Testis (tissue), 3 donors: ENCODE results near the gene RPTN. TPM values are rescaled to one million over a fixed set of nuclear protein-coding genes. Genes with fewer than 3 reads are reported as not detected.
"Not testable (repeated sequence)": the region's sequence is repeated elsewhere in the genome, so short reads cannot be mapped to it uniquely, and the experiment has no call there.

Experiments
- DNase-seq: peaks from one replicate; pipeline ENCODE4 v3.0.0-alpha.2; 2019
- H3K27ac ChIP-seq, 2 donors: fragments of 200-600 bp; sonication (generic); one replicate each; pipeline ENCODE4 v1.5.1; 2019
- H3K27me3 ChIP-seq: fragments of 200-600 bp; sonication (generic); one replicate; pipeline ENCODE4 v1.5.1; 2019
- H3K36me3 ChIP-seq: fragments of 200-600 bp; sonication (generic); one replicate; pipeline ENCODE4 v1.5.1; 2017; ENCODE audit warnings: low read depth; ENCODE audit errors: missing control alignments
- H3K4me1 ChIP-seq: fragments of 200-600 bp; sonication (generic); one replicate; pipeline ENCODE4 v1.5.1; 2019
- H3K4me3 ChIP-seq, 2 donors: fragments of 200-600 bp; sonication (generic); one replicate each; pipeline ENCODE4 v1.5.1; 2017 to 2019
- H3K9me3 ChIP-seq: fragments of 200-600 bp; sonication (generic); one replicate; pipeline ENCODE4 v1.5.1; 2017
- POLR2A ChIP-seq: fragments of 450-650 bp; IDR thresholded peaks from one replicate; pipeline ENCODE4 v1.6.1; 2017; ENCODE audit warnings: antibody characterized with exemption, mild to moderate bottlenecking, moderate library complexity
- WGBS, 2 donors: methylation state at CpG; one replicate each; pipeline ENCODE4 v1.1.5; 2018; 5-methylcytosine and 5-hydroxymethylcytosine counted together
- intact Hi-C: fragments of 100-400 bp; cut with DNase I; formaldehyde crosslinking; loops from one replicate; pipeline ENCODE4 v1.15.1; 2023; ENCODE audit warnings: low total_unique reads
- polyA plus RNA-seq: library from polyadenylated mRNA; stranded (reverse); fragments of 350-450 nt; fragmentation: Illumina TruSeq; extraction: RNeasy Lipid Tissue Mini Kit (QIAGEN cat#74804); gene quantifications from one replicate; pipeline ENCODE4 v1.2.3, GENCODE V29; 2014; ENCODE audit warnings: low read depth, low replicate concordance; ENCODE audit not compliant: insufficient read depth
- total RNA-seq, 2 donors: library from RNA; depleted of rRNA; stranded (reverse); fragments of >200 nt; gene quantifications; one replicate each; pipeline ENCODE4 v1.2.3, GENCODE V29; 2016
- TF ChIP-seq, protein P1 (sequence below), 3 experiments: fragments of 450-650 bp in 2 of 3; fragments of 200-600 bp in 1 of 3; sonication (generic) in 1 of 3; IDR thresholded peaks; one replicate each; pipeline ENCODE4 v1.5.1; 2016 to 2019; ENCODE audit warnings: antibody characterized with exemption in 3 of 3, mild to moderate bottlenecking in 2 of 3, moderate library complexity in 1 of 3

RPTN gene
- total and polyA plus RNA-seq, 3 donors from 2014 or later, result 0.06 TPM; not detected in 2

DNA sequence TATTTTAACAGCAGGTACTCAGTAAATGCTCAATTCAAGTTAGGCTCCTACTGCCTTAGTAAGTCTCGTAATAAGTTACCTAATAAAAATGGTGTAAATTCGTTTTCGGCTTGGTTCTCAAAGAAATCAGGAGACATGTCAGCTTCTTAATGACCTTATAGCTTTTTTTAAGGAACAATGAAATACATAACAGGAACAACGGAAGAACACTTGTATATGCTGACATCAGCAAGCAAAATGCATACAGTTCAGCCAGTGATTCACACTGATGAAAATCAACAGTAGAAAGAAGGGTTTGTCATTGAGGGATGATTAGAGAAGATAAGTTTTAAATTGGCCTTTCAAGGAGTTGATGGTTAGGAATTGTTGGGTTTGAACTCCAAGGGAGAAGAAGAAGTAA lies 13.3 kb downstream of the RPTN start:
- Histone ChIP-seq H3K4me1 (no peaks in the 10 kb centered on the region), H3K9me3 (no peaks in the 10 kb centered on the region), H3K36me3 (no peaks in the 10 kb centered on the region), H3K27ac (no peak overlapping the region), H3K4me3 (no peak overlapping the region), H3K27me3 (no peaks in the 10 kb centered on the region)
- WGBS, 2 donors, result 68 to 70% methylated on average over 4 of the region's 4 CpGs
- no peak for DNase-seq
- intact Hi-C loops, result no loop called here
- TF ChIP-seq POLR2A, result no peak
- TF ChIP-seq, protein P1, sequence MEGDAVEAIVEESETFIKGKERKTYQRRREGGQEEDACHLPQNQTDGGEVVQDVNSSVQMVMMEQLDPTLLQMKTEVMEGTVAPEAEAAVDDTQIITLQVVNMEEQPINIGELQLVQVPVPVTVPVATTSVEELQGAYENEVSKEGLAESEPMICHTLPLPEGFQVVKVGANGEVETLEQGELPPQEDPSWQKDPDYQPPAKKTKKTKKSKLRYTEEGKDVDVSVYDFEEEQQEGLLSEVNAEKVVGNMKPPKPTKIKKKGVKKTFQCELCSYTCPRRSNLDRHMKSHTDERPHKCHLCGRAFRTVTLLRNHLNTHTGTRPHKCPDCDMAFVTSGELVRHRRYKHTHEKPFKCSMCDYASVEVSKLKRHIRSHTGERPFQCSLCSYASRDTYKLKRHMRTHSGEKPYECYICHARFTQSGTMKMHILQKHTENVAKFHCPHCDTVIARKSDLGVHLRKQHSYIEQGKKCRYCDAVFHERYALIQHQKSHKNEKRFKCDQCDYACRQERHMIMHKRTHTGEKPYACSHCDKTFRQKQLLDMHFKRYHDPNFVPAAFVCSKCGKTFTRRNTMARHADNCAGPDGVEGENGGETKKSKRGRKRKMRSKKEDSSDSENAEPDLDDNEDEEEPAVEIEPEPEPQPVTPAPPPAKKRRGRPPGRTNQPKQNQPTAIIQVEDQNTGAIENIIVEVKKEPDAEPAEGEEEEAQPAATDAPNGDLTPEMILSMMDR (IDR thresholded peaks at IDR 0.05), result no peak

DNA sequence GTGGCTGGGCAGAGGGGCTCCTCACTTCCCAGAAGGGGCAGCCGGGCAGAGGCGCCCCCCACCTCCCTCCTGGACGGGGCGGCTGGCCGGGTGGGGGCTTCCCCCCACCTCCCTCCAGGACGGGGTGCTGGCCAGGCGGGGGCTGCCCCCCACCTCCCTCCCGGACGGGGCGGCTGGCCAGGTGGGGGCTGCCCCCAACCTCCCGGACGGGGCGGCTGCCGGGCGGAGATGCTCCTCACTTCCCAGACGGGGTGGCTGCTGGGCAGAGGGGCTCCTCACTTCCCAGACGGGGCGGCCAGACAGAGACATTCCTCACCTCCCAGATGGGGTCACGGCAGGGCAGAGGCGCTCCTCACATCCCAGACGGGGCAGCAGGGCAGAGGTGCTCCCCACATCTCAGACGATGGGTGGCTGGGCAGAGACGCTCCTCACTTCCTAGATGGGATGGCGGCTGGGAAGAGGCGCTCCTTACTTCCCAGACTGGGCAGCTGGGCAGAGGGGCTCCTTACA lies 14.3 kb downstream of the RPTN start:
- DNase-seq, H3K36me3 ChIP-seq, intact Hi-C loops, H3K27me3 ChIP-seq, H3K4me1 ChIP-seq, H3K9me3 ChIP-seq, H3K27ac ChIP-seq, H3K4me3 ChIP-seq: not testable (repeated sequence)
- WGBS, 2 donors, result 81% methylated on average over 5 to 16 of the region's 25 CpGs

DNA sequence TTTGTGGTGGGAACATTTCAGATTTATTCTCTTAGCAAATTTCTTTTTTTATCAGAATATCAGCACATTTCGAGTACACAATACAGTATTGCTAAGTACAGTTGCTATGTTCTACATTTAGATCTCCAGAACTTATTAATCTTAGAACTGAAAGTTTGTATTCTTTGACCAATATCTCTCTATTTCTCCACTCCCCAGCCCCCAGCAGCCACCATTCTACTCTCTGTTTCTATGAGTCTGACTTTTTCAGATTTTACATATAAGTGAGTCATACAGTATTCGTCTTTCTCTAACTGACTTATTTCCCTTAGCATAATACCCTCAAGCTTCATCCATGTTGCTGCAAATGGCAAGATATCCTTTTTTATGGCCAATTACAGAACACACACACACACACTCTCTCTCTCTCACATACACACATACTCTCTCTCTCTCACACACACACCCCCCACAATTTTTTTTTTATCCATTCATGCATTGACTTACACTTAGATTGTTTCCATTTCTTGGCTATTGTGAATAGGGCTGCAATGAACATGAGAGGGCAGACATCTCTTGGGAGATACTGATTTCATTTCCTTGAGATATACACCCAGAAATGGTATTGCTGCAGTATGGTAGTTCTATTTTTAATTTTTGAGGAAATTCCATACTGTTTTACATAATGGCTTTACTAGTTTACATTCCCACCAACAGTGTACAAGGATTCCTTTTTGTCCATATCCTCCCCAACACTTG lies 15.7 kb downstream of the RPTN start:
- Histone ChIP-seq H3K27me3 (no peaks in the 10 kb centered on the region), H3K4me3 (no peak overlapping the region), H3K4me1 (no peaks in the 10 kb centered on the region), H3K27ac (no peak overlapping the region), H3K9me3 (no peaks in the 10 kb centered on the region), H3K36me3 (no peaks in the 10 kb centered on the region)
- no peak for TF ChIP-seq POLR2A
- TF ChIP-seq, protein P1 (IDR thresholded peaks at IDR 0.05), result no peak
- no peak for DNase-seq
- intact Hi-C loops, result no loop called here
- 66 to 71% methylated on average over 2 of the region's 2 CpGs for WGBS, 2 donors

DNA sequence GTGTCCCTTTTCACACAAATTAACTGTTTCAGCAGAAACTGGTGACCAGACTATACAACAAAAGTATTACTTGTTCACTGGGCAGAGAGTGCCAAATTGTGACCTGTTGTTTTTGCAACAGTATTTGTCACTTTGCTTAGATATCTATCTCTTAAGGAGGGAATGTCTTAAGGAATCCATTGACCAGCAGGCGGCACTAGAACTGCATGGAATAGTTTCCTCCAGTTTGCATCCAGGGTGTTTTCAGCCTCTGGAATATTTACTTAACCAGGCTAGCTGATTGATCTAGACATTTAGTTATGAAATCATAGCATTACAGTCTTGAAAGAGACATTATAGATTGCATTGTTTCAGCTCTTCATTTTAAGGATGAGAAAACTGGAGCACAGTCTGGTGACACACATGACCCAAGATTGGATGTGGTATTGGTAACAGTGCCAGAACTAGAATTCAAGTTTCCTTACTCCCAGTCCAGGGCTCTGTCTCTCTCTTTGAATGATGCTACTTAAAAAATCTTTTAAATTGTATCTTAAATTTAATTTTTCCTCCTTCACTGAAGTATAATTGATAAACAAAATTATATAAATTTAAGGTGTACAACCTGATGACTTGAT lies 16.9 kb downstream of the RPTN start:
- H3K4me3 ChIP-seq, result no peak overlapping the region
- H3K27ac ChIP-seq, result no peak overlapping the region
- 13 to 17% methylated on average over 1 of the region's 1 CpG for WGBS, 2 donors
- peak; percentile 74 for DNase-seq
- H3K27me3 ChIP-seq, result no peaks in the 10 kb centered on the region
- intact Hi-C loops, result no loop called here
- no peak for TF ChIP-seq POLR2A
- TF ChIP-seq, protein P1 (IDR thresholded peaks at IDR 0.05), result peak; percentile 45 to 68 (median 61)
- no peaks in the 10 kb centered on the region for H3K4me1 ChIP-seq
- H3K9me3 ChIP-seq, result no peaks in the 10 kb centered on the region
- H3K36me3 ChIP-seq, result no peaks in the 10 kb centered on the region

DNA sequence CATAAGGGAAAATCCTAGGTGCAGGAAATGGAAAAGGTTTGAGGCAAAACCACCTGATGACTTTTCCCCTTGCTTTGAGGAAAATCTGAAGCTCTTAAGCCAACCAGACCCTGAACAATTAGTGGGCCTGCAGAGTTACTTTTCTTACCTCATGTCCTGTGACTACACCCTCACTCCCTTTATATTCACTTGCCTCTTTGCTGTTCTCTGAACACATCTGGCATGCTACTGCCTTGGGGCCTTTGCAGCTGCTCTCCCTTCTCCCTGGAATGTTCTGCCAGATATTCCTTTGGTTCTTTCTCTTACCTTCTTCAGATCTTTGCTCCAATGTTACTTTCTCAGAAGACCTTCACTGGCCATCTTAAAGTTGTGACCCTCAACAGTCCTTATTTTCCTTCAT lies 21.8 kb downstream of the RPTN start:
- DNase-seq, result no peak
- H3K27me3 ChIP-seq, result no peaks in the 10 kb centered on the region

More for the DNA sequence above, 21.8 kb downstream of the RPTN start:
- Histone ChIP-seq H3K27ac (no peak overlapping the region), H3K36me3 (no peaks in the 10 kb centered on the region), H3K9me3 (no peaks in the 10 kb centered on the region), H3K4me1 (no peaks in the 10 kb centered on the region), H3K4me3 (no peak overlapping the region)
- no peak for TF ChIP-seq POLR2A
- TF ChIP-seq, protein P1 (IDR thresholded peaks at IDR 0.05), result no peak
- intact Hi-C loops, result no loop called here
